ENCODE measurements around the gene MAP3K5.

Gene MAP3K5

GRCh38 chr6:136673571-136673970 lies 118.7 kb downstream of the MAP3K5 start:
- Histone ChIP-seq H3K27ac (no peak overlapping the region), H3K27me3 (no peaks in the 10 kb centered on the region), H3K4me1 (peaks cover 0 to 10% (median 7%) of the 10 kb centered on the region in 4 donors), H3K9me3 (no peaks in the 10 kb centered on the region), H3K36me3 (peaks cover 0 to 8% (median 2%) of the 10 kb centered on the region in 3 donors), H3K4me3 (no peak overlapping the region)
- no peak for DNase-seq
- intact Hi-C loops (cut with DNase I; ENCODE audit: low total_unique reads): no loop called here
- TF ChIP-seq CTCF (IDR thresholded peaks at IDR 0.05): no peak

- H3K9me3 ChIP-seq: no peaks in the 10 kb centered on the region
- intact Hi-C loops (cut with DNase I; ENCODE audit: low total_unique reads): no loop called here
- H3K27ac ChIP-seq: no peak overlapping the region
- H3K4me1 ChIP-seq: peaks cover 0 to 10% (median 7%) of the 10 kb centered on the region in 4 donors
- no peak overlapping the region for H3K4me3 ChIP-seq
- DNase-seq: no peak
- H3K36me3 ChIP-seq: peaks cover 9 to 19% (median 11%) of the 10 kb centered on the region in 3 donors
- no peak for TF ChIP-seq CTCF (IDR thresholded peaks at IDR 0.05)
- no peaks in the 10 kb centered on the region for H3K27me3 ChIP-seq
These were observed 120.1 kb downstream of the MAP3K5 start for GRCh38 chr6:136672144-136672543.

GRCh38 chr6:136669299-136669699 lies 123.0 kb downstream of the MAP3K5 start:
- no peak for DNase-seq
- intact Hi-C loops (cut with DNase I; ENCODE audit: low total_unique reads): no loop called here
- H3K9me3 ChIP-seq: no peaks in the 10 kb centered on the region
- TF ChIP-seq CTCF (IDR thresholded peaks at IDR 0.05): no peak
- peaks cover 0 to 10% (median 7%) of the 10 kb centered on the region in 4 donors for H3K4me1 ChIP-seq
- peaks cover 16 to 27% (median 27%) of the 10 kb centered on the region in 3 donors for H3K36me3 ChIP-seq
- H3K4me3 ChIP-seq: no peak overlapping the region
- no peak overlapping the region for H3K27ac ChIP-seq
- H3K27me3 ChIP-seq: no peaks in the 10 kb centered on the region

- Histone ChIP-seq H3K36me3 (peaks cover 16 to 27% (median 27%) of the 10 kb centered on the region in 3 donors), H3K9me3 (no peaks in the 10 kb centered on the region), H3K4me1 (peaks cover 0 to 10% (median 7%) of the 10 kb centered on the region in 4 donors), H3K27me3 (no peaks in the 10 kb centered on the region), H3K27ac (no peak overlapping the region), H3K4me3 (no peak overlapping the region)
- intact Hi-C loops (cut with DNase I; ENCODE audit: low total_unique reads): no loop called here
- DNase-seq: no peak
- no peak for TF ChIP-seq CTCF (IDR thresholded peaks at IDR 0.05)
These were observed 123.7 kb downstream of the MAP3K5 start for GRCh38 chr6:136668571-136668970.

- intact Hi-C loops (cut with DNase I; ENCODE audit: low total_unique reads): no loop called here
- no peak for DNase-seq
- peaks cover 0 to 10% (median 7%) of the 10 kb centered on the region in 4 donors for H3K4me1 ChIP-seq
- no peak overlapping the region for H3K4me3 ChIP-seq
- H3K27me3 ChIP-seq: no peaks in the 10 kb centered on the region
- peaks cover 16 to 27% (median 27%) of the 10 kb centered on the region in 3 donors for H3K36me3 ChIP-seq
- no peak overlapping the region for H3K27ac ChIP-seq
- H3K9me3 ChIP-seq: no peaks in the 10 kb centered on the region
- TF ChIP-seq CTCF (IDR thresholded peaks at IDR 0.05): no peak
These were observed 126.2 kb downstream of the MAP3K5 start for GRCh38 chr6:136666041-136666440.
